ENCODE data around the gene EXOC6B.
"Not testable (repeated sequence)": the region's sequence is repeated elsewhere in the genome, so short reads cannot be mapped to it uniquely, and the experiment has no call there.

EXOC6B gene

DNA sequence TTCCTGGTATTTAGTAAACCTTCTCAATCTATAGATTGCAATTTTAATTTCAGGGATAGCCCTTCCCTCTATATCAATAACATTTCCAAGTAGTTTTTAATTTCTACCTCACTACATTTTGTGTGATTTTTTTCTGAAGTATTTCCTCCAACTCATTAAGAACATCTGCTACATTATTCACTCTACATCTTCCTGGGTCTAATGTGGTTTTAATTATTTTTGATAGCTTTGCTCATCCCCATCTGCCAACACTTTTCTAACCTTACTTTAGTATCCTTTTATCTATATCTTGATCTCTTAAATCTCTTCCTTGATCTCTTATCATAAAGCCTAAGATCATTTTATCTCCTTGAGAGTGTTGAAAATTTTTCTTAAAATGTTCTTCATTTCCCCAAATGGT is 399.8 kb downstream of the EXOC6B start:
- no peak for DNase-seq

DNA sequence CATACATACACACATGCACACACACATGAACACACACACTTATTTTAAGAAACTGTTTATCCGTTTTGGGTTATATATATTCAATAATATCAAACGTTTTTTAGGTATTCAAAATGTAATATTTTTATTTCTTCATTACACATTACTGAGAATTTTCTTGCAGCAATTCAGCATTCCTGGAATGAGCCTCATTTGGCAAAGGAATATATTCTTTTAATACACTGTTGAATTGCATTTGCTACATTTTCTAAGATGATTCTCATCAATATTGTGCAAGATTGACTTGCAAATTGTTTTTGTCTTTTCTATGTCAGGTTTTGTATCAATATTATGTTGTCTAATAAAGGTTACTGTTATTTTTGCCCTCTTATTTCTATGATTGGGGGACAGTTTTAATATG is 402.1 kb downstream of the EXOC6B start:
- no peak for DNase-seq

DNA sequence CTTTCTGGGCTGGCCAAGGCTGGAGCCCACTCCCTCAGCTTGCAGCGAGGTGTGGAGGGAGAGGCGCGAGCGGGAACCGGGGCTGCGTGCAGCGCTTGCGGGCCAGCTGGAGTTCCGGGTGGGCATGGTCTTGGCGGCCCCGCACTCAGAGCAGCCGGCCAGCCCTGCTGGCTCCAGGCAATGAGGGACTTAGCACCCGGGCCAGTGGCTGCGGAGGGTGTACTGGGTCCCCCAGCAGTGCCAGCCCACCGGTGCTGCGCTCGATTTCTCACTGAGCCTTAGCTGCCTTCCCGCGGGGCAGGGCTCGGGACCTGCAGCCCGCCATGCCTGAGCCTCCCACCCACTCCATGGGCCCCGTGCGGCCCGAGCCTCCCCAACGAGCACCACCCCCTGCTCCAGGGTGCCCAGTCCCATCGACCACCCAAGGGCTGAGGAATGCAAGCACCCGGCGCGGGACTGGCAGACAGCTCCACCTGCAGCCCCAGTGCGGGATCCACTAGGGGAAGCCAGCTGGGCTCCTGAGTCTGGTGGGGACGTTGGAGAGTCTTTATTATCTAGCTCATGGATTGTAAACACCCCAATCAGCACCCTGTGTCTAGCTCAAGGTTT is 404.0 kb downstream of the EXOC6B start:
- not testable (repeated sequence) for DNase-seq

DNA sequence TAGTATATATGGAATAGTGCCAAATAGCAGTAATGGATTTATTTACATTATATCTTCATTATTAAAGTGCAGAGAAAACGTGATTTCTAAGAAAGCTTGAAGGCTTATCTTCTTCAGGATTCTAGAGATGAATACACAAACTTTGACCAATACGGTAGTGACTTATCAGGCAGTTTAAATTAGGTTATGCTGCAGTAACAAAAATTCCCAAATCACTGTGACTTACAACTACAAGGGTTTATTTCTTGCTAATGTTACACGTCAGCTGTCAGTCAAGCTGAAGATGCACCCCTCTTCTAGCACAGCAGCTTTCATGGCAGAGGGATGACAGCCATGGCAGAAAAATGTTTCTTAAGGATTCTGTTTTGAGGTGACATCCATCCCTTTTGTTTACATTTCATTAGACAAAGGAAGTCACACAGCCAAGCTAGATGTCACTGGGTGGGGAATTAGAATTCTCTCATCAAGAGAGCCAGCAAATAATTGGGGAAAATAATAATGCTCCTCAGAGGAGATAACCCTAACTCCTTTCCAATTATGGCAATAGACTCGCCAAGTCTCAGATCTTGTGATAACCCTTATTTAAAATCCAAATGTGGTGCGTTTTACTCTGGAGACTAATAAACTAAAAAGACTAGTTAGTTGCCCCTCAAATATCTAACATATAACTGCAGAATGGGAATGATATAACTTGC is 409.9 kb downstream of the EXOC6B start:
- no peak for DNase-seq

DNA sequence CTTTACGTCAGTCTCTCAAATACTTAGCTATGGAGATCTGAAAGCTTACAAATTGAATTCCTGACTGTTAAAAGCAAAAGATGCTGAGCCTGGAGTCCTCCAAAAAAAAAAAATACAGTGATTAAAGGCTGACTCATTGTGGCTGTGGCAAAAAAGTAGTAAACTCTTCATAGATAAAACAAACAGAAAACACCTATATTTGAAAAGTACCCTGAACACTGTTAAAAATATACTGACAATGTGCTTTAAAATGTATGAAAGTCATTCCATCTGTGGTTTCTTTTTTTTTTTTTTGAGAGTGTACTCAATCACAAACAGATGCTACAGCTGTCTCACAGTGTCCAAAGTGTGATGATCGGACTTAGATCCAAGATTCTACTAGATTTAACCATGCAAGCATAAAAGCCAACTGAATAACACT is 410.6 kb downstream of the EXOC6B start:
- DNase-seq = no peak

DNA sequence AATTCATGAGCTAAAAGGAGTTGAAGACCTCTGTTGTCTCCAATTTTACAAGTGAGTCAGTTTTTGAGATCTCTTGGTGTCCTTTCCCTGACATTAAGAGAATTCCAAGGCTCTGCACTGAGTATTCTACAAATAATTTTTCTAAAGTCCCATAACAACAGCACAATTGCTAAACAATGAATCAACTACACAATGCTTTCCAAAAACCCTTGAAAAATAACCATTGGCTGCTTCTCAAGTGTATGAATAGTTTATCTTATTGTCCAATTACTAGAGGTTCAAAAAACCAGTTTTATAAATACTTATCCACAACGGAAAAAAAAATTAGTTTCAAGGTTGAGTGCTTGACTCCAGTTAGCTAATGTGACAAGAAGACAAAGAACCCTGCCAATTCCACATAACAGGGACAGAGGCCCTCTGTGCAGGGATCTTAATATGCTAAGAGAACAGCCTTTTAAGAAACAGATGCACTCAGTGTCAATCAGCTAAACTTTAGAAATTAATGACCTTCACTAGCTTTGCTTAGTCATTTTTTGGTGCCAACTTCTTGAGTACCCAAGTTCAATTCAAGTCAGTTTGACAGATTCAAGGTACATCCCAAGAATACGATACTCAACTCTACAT is 411.6 kb downstream of the EXOC6B start:
- no peak for DNase-seq

DNA sequence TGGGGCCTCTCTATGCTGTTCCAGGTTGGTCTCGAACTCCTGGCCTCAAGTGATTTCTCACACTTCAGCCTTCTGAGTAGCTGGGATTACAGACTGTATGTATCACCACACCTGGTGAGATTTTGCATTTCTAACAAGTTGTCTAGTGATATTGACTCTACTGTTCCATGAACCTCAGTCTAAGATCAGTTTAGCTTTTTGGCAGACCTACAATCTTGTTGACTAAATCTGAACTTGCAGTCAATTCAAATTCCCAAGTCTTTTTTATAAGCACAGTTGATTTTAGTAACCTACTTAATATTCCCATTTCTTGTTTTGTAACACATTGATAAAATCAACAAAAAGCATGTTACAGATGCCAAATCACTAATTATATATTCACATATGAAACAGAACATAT is 412.1 kb downstream of the EXOC6B start:
- DNase-seq = no peak

DNA sequence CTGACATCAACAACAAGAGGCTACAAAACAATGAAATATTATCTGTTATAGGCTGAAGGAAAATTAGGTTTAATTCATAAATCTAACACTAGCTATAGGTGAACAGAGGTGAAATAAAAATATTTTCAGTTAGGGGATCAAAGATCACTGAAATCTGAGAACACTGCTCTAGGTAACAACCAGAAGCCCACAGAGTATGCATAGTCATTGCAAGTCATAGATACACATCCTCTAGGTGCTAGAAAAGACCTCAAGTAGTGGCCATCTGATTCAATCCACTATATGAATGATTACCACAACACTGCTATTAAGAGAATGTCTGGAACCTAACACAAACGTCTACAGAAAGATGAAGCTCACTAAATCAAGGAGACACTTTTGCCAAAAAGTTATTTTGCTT is 413.6 kb downstream of the EXOC6B start:
- DNase-seq = no peak

DNA sequence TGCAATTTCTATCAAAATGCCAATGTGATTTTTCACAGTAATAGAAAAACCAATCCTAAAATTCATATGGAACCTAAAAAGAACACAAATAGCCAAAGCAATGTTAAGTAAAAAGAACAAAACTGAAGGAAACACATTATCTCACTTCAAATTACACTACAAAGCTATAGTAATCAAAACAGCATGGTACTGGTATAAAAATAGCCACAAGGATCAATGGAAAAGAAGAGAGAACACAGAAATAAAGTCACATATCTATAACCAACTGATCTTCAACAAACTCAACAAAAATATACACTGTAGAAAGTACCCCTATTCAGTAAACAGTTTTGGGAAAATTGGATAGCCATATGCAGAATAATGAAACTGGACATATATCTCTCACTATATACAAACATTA is 426.0 kb downstream of the EXOC6B start:
- no peak for DNase-seq

DNA sequence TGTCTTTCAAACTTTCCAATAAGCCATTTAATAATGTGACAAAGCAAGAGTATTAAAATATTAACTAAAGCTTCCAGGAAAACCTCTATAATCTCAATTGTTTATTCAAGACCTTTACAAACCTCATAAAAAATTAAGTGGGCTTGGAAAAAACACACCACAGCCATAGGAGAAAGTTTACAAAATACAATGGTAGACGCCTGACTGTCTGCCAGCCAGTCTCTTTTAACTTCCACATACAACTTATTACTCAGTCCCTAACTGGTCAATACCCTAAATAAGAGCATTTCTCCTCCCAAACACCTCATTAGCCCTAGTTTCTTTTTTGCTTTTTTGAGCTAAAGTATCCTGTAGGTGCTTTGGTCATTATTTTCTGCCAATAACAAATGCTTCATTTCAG is 430.7 kb downstream of the EXOC6B start:
- no peak for DNase-seq

DNA sequence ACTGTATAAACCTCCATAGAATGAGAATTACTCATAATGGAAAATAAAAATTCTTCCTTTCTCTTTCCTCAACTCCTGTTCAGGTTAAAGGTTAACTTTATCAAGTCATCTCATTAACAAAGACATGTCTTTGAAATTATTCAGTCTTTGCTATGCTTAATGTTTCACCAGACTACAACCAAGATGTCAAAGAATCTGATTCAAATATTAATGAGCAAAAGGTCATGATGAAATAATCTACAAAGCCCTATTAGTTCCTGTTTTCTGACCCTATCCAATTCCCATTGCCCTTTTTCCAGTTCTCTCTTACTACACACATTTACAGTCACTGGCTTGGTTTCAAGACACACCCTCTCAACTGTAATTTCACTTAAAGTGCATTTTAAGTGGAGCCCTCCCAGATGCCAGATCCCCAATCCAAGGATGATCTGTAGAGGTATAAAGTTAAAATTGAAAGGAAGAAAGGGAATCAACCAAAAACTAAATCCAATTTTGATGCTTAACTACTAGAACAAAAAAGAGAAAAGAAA is 431.2 kb downstream of the EXOC6B start:
- no peak for DNase-seq

DNA sequence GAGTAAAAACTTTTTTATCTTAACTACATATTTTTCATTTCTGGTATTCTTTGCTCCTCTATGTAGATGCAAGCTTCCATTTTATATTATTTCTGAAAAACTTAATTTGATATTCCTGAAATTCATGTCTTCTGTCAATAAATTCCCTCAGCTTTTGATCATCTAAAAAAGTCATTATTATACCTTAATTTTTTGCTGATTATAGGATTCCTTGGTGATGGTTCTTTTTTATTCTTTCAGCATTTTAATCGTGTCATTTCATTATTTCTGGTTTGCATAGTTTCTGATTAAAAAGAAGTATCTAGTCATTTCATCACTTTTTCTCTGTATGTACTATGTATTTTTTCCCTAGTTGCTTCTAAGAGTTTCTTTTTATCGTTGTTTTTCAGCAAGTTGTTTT is 436.4 kb downstream of the EXOC6B start:
- DNase-seq = no peak

DNA sequence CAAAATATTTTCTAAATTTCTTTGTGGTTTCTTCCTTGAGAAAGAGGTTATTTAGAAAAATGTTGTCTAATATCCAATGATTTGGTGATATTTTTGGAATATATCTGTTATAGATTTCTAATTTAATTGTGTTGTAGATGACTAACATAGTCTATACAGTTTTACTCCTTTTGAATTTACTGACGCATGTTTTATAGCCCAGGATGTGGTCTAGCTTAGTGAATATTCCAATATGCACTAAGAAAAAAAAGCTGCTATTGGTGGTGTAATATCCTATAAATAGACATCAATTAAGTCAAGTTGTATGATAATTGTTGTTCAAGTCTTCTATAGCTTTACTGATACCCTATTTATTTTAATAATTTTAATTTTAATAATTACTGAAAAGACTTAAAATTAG is 437.6 kb downstream of the EXOC6B start:
- no peak for DNase-seq

DNA sequence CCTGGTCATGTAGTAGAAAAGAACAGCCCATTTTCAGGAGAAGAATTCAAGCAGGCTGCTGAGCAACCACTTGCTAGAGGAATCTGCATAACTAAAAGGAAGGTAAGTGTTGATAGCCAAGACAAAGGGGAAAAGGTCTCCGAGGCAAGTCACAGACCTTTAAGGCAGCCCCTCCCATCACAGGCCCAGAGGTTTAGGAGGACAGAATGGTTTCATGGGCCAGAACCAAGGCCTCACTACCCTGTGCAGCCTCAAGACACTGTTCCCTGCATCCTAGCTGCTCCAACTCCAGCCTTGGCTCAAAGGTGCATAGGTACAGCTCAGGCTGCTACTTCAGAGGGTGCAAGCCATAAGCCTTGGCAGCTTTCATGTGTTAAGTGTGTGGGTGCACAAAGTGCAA is 439.5 kb downstream of the EXOC6B start:
- no peak for DNase-seq

DNA sequence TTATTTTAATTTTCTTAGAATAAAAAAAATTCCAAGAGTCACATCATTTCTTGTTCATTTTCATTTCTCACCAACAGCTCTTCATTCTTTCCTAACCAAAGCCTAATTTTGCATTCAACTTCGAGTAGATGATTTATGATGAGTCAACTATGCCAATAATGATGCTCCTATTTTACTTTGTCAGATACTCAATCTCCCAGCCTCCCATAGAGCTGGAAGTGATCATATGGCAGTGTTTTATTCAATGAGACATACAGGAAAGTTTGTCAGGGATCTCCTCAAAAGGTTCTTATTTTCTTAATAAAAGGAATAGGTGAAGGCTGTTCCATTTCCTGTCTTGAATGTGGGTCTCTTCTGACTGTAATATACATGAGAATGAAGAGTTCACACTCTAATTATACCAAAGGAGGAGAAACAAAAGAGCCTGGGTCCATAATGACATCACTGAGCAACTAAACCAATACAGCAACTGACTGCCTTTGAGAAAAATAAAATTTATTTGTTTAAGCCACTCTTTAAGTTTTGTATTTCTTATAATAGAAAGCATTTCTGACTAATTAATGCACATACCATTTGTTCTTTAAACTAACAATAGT is 447.0 kb downstream of the EXOC6B start:
- no peak for DNase-seq

DNA sequence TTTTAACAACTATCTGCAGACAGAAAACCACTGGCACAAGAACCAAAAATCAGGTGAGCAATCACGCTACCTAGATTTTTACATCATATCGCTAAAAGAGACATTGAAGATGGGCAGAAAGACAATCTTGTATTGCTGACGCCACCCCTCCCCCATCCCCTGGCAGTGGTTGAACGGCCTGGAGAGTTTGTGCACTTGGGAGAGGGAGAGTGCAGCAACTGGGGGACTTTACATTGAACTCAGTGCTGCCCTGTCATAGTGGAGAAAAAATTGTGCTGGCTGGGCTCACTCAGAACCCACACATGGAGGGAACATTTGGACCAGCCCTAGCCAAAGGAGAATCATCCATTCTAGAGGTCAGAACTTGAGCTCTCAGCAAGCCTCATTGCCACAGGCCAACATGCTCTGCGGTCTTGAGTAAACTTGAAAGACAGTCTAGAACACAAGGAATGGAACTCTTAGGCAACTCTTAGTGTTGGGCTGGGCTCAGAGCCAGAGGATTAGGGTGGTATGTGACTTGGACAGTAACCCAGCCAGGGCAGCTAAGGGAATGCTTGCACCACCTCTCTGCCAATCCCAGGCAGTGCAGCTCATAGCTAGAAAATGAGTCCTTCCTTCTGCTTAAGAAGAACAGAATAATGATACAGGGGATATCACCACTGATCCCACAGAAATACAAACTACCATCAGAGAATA is 458.2 kb downstream of the EXOC6B start:
- DNase-seq = no peak

DNA sequence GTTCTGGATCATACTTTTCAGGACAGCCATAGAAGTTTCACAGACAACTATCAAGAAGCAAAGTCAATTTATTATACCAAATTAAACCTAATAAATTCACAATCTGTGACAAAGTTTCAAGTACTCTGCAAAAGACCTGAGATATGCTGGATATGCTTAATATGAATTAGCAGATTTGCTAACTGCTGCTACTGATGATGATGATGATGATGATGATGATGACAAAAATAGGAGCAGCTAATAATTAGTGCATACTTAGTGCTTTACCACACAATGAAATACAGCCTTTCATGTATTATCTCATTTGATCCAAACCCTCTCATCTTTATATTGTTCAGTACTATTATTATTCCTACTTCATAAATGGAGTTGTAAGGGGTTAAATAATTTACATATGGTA is 462.4 kb downstream of the EXOC6B start:
- DNase-seq = no peak

DNA sequence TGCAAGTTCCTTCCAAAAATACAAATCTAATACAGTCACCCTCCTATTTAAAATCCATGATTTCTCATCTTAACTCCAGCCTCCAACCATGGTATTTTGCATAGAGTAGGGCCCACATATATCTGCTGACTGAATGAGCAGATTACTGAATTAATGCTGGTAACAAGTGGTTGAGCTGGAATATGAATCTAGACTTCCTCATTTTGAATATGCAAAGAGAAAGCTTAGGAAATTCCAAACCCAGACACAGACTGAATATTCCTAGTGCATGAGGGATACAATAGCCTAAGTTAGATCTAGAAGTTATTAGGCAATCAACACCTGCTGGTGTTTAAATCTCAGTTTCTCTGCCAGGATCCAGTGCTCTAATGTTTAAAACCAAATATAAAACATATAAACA is 463.1 kb downstream of the EXOC6B start:
- peak in 2 of 3 donors; percentile 1 for DNase-seq

DNA sequence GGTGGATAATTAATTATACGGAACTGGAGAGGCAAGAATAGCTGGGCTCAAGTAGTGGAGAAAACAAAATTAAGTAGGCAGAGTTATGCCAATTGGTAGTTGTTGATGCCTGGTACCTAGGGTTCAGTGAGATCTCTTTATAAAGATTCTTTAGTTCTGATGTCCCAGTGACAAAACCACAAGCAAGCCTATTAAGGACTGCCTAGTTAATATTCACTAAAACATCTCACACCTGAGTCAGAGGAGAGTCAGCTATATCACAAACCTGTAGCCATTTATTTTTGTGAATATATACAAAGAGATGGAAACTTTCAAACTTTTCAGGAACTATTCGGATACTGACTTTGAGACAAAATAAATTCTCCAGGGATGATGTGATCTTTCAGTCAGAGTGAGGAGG is 464.3 kb downstream of the EXOC6B start:
- DNase-seq = no peak

DNA sequence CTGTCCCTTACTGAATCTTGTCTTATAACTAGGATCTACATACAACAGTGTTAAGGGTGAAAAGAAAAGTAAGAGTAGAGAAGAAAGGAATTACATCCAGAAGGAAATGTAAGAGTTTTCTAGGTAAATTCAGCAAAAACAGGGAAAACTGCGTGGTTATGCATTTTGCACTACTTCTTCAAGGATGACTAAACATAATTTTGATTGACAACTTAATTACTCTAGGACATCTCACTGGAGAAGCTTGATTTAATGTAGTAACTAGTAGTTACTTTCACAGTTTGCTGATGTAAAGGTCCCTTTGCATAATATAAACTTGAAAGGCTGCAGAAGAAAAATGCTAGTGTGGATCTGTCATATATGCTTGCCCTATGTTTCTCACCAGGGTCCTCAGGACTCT is 464.8 kb downstream of the EXOC6B start:
- no peak for DNase-seq

DNA sequence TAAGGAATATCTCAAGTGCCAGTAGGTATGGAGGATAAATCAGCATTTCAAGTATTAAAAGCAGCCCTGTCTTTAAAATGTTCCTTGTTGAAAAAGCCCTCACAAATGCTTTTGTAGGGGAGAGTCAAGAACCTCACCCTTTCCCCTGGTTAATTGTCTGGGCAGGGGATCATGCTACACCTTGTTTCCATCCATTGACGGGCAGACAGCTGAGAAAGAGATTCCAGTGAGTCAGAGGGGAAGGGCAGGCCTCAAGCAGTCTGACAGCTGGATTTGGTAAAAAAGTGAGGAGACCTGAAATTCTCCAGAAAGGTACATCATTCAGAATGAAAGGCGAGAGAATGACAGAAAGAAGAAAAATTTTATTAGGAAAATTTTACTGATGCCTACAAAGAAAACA is 475.0 kb downstream of the EXOC6B start:
- no peak for DNase-seq

DNA sequence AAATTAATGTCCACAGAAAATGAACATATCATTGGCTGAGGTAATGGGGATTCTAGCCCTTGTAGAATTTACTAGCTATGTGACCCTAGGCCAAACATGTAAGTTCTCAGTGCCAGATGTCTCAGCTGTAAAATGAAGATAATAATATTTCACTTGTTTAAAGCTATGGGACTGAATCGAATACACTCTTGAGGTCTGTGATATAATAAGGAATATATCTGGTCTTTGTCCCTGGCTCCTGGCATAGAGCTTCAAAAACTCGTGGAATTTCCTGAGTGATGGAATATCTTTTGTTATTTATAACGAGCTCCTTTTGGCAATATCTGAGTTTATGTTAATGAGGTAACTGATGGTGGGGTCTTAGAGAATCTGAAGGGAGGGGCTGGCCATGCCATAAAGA is 476.8 kb downstream of the EXOC6B start:
- no peak for DNase-seq

DNA sequence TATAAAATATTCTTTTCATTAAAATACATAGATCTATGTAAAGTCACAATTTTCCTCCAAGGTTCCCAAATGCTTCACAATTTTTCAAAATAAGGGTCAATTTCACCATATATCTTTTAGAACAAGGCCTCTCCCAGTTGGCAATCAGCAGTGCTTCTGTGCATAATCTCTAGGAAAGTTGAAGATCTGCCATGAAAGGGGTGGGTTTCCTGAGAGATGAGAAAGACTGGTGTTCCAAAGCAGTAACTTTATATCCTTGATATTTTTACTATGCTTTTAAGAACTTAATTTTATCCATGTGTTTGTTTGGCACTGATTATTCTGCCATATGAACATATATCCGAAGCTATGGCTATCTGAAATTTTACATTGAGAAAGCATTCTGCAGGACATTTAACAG is 478.8 kb downstream of the EXOC6B start:
- no peak for DNase-seq
